Stimulated activated effector memory CD8-positive, alpha-beta T cell treated with anti-CD3 and anti-CD28 coated beads, Interleukin-12 subunit alpha, Interleukin-12 subunit beta, amount 100 ng/mL, for 72 hours (primary cell): Measurements from ENCODE around the gene PLA2G4A.

Experiments used
- ATAC-seq: fragments of 150-1000 bp; cut with Tn5 transposase; 2 replicates; pipeline ENCODE4 v1.10.0; 2021
- DNase-seq, 2 donors: peaks; one replicate each; pipeline ENCODE4 v3.0.0; 2021 to 2022; ENCODE audit warnings: low spot score in 2 of 2
- H3K27ac Mint-ChIP-seq: one replicate; pipeline ENCODE4 v1.8.0; 2022; ENCODE audit warnings: mild to moderate bottlenecking, mixed read lengths
- H3K36me3 Mint-ChIP-seq: one replicate; pipeline ENCODE4 v1.8.0; 2022; ENCODE audit warnings: mild to moderate bottlenecking, mixed read lengths
- H3K4me1 Mint-ChIP-seq: one replicate; pipeline ENCODE4 v1.8.0; 2022; ENCODE audit warnings: mixed read lengths
- H3K4me3 Mint-ChIP-seq: one replicate; pipeline ENCODE4 v1.8.0; 2022; ENCODE audit warnings: mild to moderate bottlenecking, mixed read lengths
- H3K9me3 Mint-ChIP-seq: one replicate; pipeline ENCODE4 v1.8.0; 2022; ENCODE audit warnings: mixed read lengths

The PLA2G4A gene

GRCh38 chr1:186845576-186846210 is 16.9 kb downstream of the PLA2G4A start:
- Mint-ChIP-seq H3K9me3 (no peaks in the 10 kb centered on the region), H3K27ac (no peak overlapping the region), H3K4me3 (no peak overlapping the region), H3K4me1 (no peaks in the 10 kb centered on the region), H3K36me3 (no peaks in the 10 kb centered on the region)
- DNase-seq (no peak), ATAC-seq (no peak)

DNA sequence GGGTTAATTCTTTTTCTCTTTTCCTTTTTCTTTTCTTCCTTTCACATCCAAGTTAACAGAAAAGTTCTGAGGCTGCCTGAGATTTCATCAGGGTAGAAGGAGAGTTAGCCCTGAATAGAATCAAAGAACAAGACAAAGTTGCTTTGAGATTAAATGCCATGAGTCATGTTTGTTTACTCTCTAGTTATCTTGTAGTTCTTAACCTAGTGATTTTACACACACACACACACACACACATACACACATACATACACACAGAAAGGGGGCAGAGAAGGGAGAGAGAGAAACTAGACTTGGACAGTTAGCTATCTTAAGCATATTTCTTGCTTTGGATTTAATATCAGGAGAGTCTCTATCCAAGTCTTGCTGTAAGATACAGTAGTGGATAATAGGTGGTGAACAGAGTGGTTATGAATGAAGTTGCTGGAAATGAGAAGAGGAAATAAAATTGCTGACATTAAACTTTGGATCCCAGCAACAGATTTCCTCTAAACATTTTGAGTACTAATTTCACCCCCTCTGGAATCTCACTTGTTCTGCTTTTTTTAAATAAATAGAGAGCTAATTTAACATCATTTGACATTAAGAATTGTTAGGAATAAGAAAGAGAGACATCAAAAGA is 19.9 kb downstream of the PLA2G4A start:
- H3K4me1 Mint-ChIP-seq: no peaks in the 10 kb centered on the region
- no peak for ATAC-seq
- no peaks in the 10 kb centered on the region for H3K36me3 Mint-ChIP-seq
- DNase-seq: no peak
- H3K27ac Mint-ChIP-seq: no peak overlapping the region
- no peaks in the 10 kb centered on the region for H3K9me3 Mint-ChIP-seq
- H3K4me3 Mint-ChIP-seq: no peak overlapping the region

DNA sequence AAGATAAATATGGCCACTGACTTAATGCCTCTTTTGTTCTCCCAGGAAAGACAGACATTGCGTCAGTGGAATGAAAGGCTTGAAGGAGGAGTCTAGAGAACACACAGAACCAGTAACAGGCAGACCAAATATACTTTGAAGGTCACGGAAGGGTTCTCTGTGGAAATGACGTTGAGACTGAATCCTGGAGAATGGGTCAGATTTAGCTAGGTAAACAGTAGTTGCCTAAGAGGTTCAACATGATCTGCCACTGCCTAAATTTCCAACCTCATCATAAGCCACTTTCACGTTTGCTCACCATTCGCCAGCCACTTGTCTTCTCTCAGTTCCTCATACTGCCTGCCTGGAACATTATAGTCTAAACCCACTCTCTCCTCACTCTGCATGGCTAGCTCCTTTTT is 20.5 kb downstream of the PLA2G4A start:
- Mint-ChIP-seq H3K4me1 (no peaks in the 10 kb centered on the region), H3K27ac (no peak overlapping the region), H3K4me3 (no peak overlapping the region), H3K9me3 (no peaks in the 10 kb centered on the region), H3K36me3 (no peaks in the 10 kb centered on the region)
- no peak for ATAC-seq
- no peak for DNase-seq

GRCh38 chr1:186849826-186850225 is 21.1 kb downstream of the PLA2G4A start:
- no peak for ATAC-seq
- H3K4me3 Mint-ChIP-seq: no peak overlapping the region
- no peaks in the 10 kb centered on the region for H3K36me3 Mint-ChIP-seq
- H3K9me3 Mint-ChIP-seq: no peaks in the 10 kb centered on the region
- no peaks in the 10 kb centered on the region for H3K4me1 Mint-ChIP-seq
- DNase-seq: no peak
- no peak overlapping the region for H3K27ac Mint-ChIP-seq

- DNase-seq: no peak
- H3K27ac Mint-ChIP-seq: no peak overlapping the region
- no peaks in the 10 kb centered on the region for H3K9me3 Mint-ChIP-seq
Measured at GRCh38 chr1:186854102-186854501, 25.4 kb downstream of the PLA2G4A start.

DNA sequence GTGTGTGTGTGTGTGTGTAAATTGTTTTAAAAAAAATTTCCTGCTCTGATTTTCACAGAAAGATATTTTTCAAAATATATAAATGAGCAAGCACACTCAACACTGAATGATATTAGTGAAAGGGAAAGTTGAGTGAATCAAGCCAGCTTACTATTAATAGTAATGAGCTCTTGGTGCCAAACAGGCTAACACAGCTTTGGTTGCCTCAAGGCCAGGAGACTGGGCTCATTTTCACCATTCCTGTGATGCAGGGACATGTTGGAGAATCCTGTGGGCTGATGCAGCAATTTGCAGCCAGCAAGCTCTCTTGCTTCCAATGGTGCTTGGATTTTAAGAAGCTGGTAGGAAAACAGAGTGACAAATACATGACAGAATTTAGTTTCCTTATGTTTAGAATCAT is 30.2 kb downstream of the PLA2G4A start:
- Mint-ChIP-seq H3K36me3 (no peaks in the 10 kb centered on the region), H3K9me3 (peaks cover 6% of the 10 kb centered on the region), H3K27ac (no peak overlapping the region), H3K4me1 (no peaks in the 10 kb centered on the region), H3K4me3 (no peak overlapping the region)
- DNase-seq: no peak
- no peak for ATAC-seq

More at GRCh38 chr1:186854102-186854501, 25.4 kb downstream of the PLA2G4A start:
- Mint-ChIP-seq H3K36me3 (no peaks in the 10 kb centered on the region), H3K4me1 (no peaks in the 10 kb centered on the region), H3K4me3 (no peak overlapping the region)
- ATAC-seq: no peak

DNA sequence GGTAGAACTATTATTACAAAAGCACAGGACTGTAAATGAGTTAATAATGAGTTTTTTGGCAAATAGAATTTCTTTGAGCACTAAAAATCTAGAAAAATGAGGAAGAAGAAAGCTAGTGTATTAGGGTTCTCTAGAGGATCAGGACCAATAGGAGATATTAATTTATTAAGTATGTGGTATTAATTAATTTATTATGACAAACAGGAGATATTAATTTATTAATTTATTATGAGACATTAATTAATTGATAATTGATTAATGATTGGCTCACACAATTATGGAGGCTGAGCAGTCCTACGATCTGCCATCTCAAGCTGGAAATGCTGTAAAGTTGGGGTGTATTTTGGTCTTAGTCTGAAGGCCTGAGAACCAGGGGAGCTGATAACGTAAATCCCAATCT is 31.2 kb downstream of the PLA2G4A start:
- Mint-ChIP-seq H3K27ac (no peak overlapping the region), H3K9me3 (peaks cover 6% of the 10 kb centered on the region)
- no peak for ATAC-seq

DNA sequence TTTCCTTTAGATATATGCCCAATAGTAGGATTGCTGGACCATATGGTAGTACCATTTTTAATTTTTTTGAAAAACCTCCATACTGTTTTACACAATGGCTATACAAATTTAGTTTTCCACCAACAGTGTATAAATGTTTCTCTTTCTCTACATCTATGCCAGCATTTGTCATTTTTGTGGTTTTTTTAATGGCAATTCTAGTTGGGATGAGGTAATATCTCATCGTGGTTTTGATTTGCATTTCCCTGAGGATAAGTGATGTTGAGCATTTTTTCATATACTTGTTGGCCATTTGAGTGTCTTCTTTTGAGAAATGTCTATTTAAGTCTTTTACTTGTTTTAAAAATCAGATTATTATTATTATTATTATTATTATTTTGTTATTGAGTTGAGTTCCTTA is 35.5 kb downstream of the PLA2G4A start:
- no peaks in the 10 kb centered on the region for H3K4me1 Mint-ChIP-seq
- no peak overlapping the region for H3K4me3 Mint-ChIP-seq
- no peak for ATAC-seq
- no peak overlapping the region for H3K27ac Mint-ChIP-seq
- no peaks in the 10 kb centered on the region for H3K36me3 Mint-ChIP-seq
- no peak for DNase-seq
- H3K9me3 Mint-ChIP-seq: peaks cover 9% of the 10 kb centered on the region

More for the DNA sequence above, 31.2 kb downstream of the PLA2G4A start:
- Mint-ChIP-seq H3K36me3 (no peaks in the 10 kb centered on the region), H3K4me1 (no peaks in the 10 kb centered on the region), H3K4me3 (no peak overlapping the region)
- no peak for DNase-seq

DNA sequence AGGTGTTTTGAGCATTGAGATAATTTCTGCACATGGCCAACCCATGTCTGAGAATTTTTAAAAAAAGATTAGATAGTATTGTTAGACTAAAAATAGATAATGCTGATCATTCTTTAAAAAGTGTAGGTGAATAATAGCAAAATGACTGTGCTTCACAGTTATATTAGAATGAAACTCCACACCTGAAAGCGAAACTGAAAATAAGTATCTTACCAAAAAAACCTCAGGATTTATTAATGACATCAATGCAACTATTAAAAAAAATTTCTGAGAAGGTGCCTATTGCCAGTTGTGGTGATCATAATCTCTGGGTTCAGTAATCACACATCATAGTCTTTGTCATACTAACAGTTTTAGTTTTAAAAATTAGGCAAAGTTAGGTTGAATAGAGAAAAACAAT is 36.5 kb downstream of the PLA2G4A start:
- no peak for DNase-seq
- no peak for ATAC-seq
- no peak overlapping the region for H3K27ac Mint-ChIP-seq

GRCh38 chr1:186865857-186866256 is 37.1 kb downstream of the PLA2G4A start:
- Mint-ChIP-seq H3K9me3 (peaks cover 7% of the 10 kb centered on the region), H3K4me3 (no peak overlapping the region), H3K4me1 (no peaks in the 10 kb centered on the region), H3K27ac (no peak overlapping the region), H3K36me3 (no peaks in the 10 kb centered on the region)
- ATAC-seq (no peak), DNase-seq (no peak)

More for the DNA sequence above, 36.5 kb downstream of the PLA2G4A start:
- Mint-ChIP-seq H3K4me3 (no peak overlapping the region), H3K4me1 (no peaks in the 10 kb centered on the region), H3K9me3 (peaks cover 7% of the 10 kb centered on the region), H3K36me3 (no peaks in the 10 kb centered on the region)

GRCh38 chr1:186869526-186870228 is 40.9 kb downstream of the PLA2G4A start:
- ATAC-seq (no peak), DNase-seq (no peak)
- Mint-ChIP-seq H3K4me1 (no peaks in the 10 kb centered on the region), H3K9me3 (peaks cover 7% of the 10 kb centered on the region), H3K4me3 (no peak overlapping the region), H3K36me3 (no peaks in the 10 kb centered on the region), H3K27ac (no peak overlapping the region)

GRCh38 chr1:186871784-186872183 is 43.0 kb downstream of the PLA2G4A start:
- Mint-ChIP-seq H3K4me1 (no peaks in the 10 kb centered on the region), H3K36me3 (no peaks in the 10 kb centered on the region), H3K27ac (no peak overlapping the region), H3K9me3 (peaks cover 7% of the 10 kb centered on the region), H3K4me3 (no peak overlapping the region)
- ATAC-seq (no peak), DNase-seq (no peak)

- no peaks in the 10 kb centered on the region for H3K4me1 Mint-ChIP-seq
- H3K27ac Mint-ChIP-seq: no peak overlapping the region
- no peak overlapping the region for H3K4me3 Mint-ChIP-seq
- H3K36me3 Mint-ChIP-seq: no peaks in the 10 kb centered on the region
- H3K9me3 Mint-ChIP-seq: peaks cover 7% of the 10 kb centered on the region
- DNase-seq: no peak
- no peak for ATAC-seq
Measured at GRCh38 chr1:186872291-186872690, 43.5 kb downstream of the PLA2G4A start.

- Mint-ChIP-seq H3K4me1 (no peaks in the 10 kb centered on the region), H3K9me3 (peaks cover 7% of the 10 kb centered on the region), H3K27ac (no peak overlapping the region), H3K4me3 (no peak overlapping the region), H3K36me3 (no peaks in the 10 kb centered on the region)
- DNase-seq (no peak), ATAC-seq (no peak)
Measured at GRCh38 chr1:186873687-186874086, 44.9 kb downstream of the PLA2G4A start.

DNA sequence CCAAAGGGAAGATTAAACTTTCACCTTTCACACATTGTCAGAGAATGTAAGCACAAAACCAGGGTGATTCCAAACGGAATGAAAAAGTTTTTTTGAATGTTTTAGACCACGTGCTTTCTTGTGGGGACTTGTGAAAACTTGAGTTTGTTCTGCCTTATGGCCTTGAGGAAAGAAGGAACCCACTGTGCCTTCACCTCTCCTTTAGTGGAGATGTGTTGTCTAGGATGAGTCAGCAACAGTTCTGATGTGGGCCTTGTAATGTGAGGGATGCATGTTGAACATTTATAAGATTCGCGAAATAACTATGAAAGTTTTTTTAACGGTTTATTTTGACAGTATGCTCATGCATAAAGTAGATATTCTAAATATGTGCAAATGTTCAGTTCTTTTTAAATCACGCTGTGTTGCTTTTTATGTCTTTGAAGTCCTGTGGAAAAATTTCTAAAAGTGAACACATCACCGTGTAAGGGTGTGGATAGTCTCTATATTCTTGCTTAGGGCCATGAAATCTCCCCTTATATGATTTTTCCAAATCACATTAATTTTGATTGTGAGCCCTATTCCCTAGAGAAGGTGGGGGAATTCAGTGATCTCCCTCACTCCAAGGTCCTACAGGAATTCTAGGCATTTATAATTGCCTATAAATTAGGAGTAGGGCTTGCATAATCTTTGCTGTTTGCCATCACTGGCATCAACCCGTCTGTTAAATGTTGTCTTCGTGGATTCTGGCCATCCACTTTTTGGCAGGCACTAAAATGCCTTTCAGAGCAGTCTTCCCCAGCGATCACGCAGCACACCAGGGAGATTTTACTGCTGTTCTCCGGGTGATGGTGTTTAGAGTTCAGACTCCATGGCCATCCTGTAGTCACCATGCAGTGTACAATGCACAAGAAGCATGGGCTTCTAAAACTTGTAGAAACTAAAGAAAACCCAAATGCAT is 47.4 kb downstream of the PLA2G4A start:
- ATAC-seq: no peak
- no peak for DNase-seq
- Mint-ChIP-seq H3K27ac (no peak overlapping the region), H3K4me3 (no peak overlapping the region), H3K9me3 (peaks cover 3% of the 10 kb centered on the region), H3K4me1 (no peaks in the 10 kb centered on the region), H3K36me3 (no peaks in the 10 kb centered on the region)
